Right lobe of liver (tissue), 4 donors: ENCODE data around the gene SUSD5.

Source experiments
- CTCF ChIP-seq, 4 donors: fragments of 200-600 bp in 3 of 4; fragments of 450-650 bp in 1 of 4; IDR thresholded peaks; one replicate each; pipeline versions ENCODE4 v1.5.1 to v1.8.0; 2016 to 2022; ENCODE audit warnings: antibody characterized with exemption in 4 of 4, mild to moderate bottlenecking in 2 of 4
- POLR2A ChIP-seq: fragments of 450-650 bp; IDR thresholded peaks from one replicate; pipeline ENCODE4 v1.6.1; 2017; ENCODE audit warnings: antibody characterized with exemption, mild to moderate bottlenecking
- donor health status: DM: no; HTN: no; CAD: no.
- donor health status: DM: no; HTN: no; CAD: no.
- donor health status: DM: no; HTN: yes; CAD: no.

GRCh38 chr3:33237439-33237838 lies 18.8 kb upstream of the SUSD5 start:
- TF ChIP-seq CTCF (IDR thresholded peaks at IDR 0.05) (no peak), POLR2A (no peak)
